H1 (cell line): ENCODE data around the gene PTDSS2. TPM values are rescaled to one million over a fixed set of nuclear protein-coding genes. Genes with fewer than 3 reads are reported as not detected.

ENCODE experiments used
- BRCA1 ChIP-seq: IDR thresholded peaks from 2 replicates; pipeline ENCODE4 v1.6.1; 2012; ENCODE audit warnings: low read depth, low read length, improper control_type of control experiment
- CBX5 ChIP-seq: fragments of 300-800, 300-1000 bp; sonication (generic); IDR thresholded peaks from 2 replicates; pipeline ENCODE4 v1.7.1; 2016; ENCODE audit warnings: antibody characterized with exemption, low read length, low read depth
- CTBP2 ChIP-seq: IDR thresholded peaks from 2 replicates; pipeline ENCODE4 v1.7.0; 2011; ENCODE audit warnings: borderline replicate concordance, mild to moderate bottlenecking, moderate library complexity, mixed read lengths, low read length; ENCODE audit not compliant: insufficient read depth, insufficient read length
- EZH2 ChIP-seq: fragments of 200-600 bp; sonication (generic); IDR thresholded peaks from 2 replicates; pipeline ENCODE4 v1.7.1; 2012; ENCODE audit warnings: low read depth, mild to moderate bottlenecking, moderate library complexity, low read length, inconsistent platforms; ENCODE audit not compliant: severe bottlenecking
- GABPA ChIP-seq: IDR thresholded peaks from 2 replicates; pipeline ENCODE4 v1.6.1; 2011; ENCODE audit warnings: mild to moderate bottlenecking, low read length, moderate library complexity, borderline replicate concordance; ENCODE audit not compliant: insufficient read depth
- NANOG ChIP-seq: IDR thresholded peaks from 2 replicates; pipeline ENCODE4 v1.6.1; 2011; ENCODE audit warnings: low read length, low read depth, mild to moderate bottlenecking, inconsistent platforms; ENCODE audit not compliant: insufficient read depth, poor library complexity, severe bottlenecking
- NRF1 ChIP-seq: IDR thresholded peaks from 2 replicates; pipeline ENCODE4 v1.6.1; 2011; ENCODE audit warnings: mild to moderate bottlenecking, low read depth, low read length, improper control_type of control experiment
- RXRA ChIP-seq: IDR thresholded peaks from 2 replicates; pipeline ENCODE4 v1.6.1; 2011; ENCODE audit warnings: low read depth, mild to moderate bottlenecking, low read length, moderate library complexity; ENCODE audit not compliant: insufficient read depth
- YY1 ChIP-seq: IDR thresholded peaks from 2 replicates; pipeline ENCODE4 v1.6.1; 2011; ENCODE audit warnings: low read depth, mild to moderate bottlenecking, low read length
- polyA plus RNA-seq, 7 experiments: library from polyadenylated mRNA; depleted of rRNA in 3 of 7; stranded (reverse) in 5 of 7; unstranded in 2 of 7; fragments of >200 nt in 5 of 7; fragments of 200-250 nt in 2 of 7; gene quantifications; 1 replicate in 5 of 7; 2 replicates in 1 of 7; 4 replicates in 1 of 7; pipeline versions ENCODE4 v1.2.1 to v1.2.3, GENCODE V29; 2011 to 2013; ENCODE audit warnings: missing spikeins in 2 of 7, mixed read lengths in 2 of 7
- total RNA-seq: library from RNA; stranded (reverse); fragmentation: NEBNext Ultra II Directional; extraction: Animal tissue kit (Norgen Biotek cat#: 25700); gene quantifications from 2 replicates; pipeline ENCODE4 v1.2.1, GENCODE V29; 2021
- TF ChIP-seq, protein P1 (sequence below): fragments of 300-600 bp; sonication (generic); IDR thresholded peaks from 2 replicates; pipeline ENCODE4 v1.7.1; 2012; ENCODE audit warnings: low read length, moderate library complexity, mild to moderate bottlenecking, inconsistent platforms; ENCODE audit not compliant: insufficient replicate concordance

Gene PTDSS2
- total and polyA plus RNA-seq, 2 of the 8 experiments (the other 6 are each of a cell fraction or from before 2014, with no cell fraction given) = 48.7 to 68.2 TPM

DNA sequence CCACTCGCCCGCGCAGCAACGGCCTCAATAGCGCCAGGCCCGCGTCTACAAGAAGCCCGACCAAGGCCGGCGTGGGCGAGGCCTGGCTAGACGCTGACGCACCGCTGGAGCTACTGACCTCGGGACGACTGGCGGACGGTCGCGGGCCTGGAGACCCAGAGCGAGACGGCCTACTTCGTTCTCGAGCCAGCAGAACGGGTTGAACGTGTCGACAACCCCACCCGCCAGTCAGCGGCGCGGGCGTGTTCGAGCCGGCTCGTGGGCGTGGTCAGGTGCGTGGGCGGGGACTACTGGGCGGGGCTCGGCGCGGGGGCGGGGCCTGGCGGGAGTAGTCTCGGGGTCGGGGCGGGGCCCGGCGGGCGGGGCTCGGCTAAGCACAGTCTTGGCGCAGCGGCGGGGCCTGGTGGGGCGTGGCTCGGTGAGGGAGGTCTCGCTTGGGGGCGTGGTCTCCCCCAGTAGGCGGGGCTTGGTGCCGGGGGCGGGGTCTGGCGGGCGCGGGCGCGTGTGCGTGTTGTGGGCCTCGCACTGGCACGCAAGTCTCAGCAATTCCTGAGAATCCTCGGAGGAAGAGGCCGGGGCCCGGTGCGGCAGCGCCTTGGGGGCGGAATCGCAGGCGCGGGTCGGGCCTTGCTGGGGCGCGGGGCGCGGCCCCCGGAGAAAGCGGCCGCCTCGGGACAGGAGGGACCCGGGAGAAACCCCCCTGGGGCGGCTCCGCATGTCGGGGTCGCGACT lies 57.1 kb downstream of the PTDSS2 start, which contains the start of gene RNH1 (continued):
- TF ChIP-seq, protein P1, sequence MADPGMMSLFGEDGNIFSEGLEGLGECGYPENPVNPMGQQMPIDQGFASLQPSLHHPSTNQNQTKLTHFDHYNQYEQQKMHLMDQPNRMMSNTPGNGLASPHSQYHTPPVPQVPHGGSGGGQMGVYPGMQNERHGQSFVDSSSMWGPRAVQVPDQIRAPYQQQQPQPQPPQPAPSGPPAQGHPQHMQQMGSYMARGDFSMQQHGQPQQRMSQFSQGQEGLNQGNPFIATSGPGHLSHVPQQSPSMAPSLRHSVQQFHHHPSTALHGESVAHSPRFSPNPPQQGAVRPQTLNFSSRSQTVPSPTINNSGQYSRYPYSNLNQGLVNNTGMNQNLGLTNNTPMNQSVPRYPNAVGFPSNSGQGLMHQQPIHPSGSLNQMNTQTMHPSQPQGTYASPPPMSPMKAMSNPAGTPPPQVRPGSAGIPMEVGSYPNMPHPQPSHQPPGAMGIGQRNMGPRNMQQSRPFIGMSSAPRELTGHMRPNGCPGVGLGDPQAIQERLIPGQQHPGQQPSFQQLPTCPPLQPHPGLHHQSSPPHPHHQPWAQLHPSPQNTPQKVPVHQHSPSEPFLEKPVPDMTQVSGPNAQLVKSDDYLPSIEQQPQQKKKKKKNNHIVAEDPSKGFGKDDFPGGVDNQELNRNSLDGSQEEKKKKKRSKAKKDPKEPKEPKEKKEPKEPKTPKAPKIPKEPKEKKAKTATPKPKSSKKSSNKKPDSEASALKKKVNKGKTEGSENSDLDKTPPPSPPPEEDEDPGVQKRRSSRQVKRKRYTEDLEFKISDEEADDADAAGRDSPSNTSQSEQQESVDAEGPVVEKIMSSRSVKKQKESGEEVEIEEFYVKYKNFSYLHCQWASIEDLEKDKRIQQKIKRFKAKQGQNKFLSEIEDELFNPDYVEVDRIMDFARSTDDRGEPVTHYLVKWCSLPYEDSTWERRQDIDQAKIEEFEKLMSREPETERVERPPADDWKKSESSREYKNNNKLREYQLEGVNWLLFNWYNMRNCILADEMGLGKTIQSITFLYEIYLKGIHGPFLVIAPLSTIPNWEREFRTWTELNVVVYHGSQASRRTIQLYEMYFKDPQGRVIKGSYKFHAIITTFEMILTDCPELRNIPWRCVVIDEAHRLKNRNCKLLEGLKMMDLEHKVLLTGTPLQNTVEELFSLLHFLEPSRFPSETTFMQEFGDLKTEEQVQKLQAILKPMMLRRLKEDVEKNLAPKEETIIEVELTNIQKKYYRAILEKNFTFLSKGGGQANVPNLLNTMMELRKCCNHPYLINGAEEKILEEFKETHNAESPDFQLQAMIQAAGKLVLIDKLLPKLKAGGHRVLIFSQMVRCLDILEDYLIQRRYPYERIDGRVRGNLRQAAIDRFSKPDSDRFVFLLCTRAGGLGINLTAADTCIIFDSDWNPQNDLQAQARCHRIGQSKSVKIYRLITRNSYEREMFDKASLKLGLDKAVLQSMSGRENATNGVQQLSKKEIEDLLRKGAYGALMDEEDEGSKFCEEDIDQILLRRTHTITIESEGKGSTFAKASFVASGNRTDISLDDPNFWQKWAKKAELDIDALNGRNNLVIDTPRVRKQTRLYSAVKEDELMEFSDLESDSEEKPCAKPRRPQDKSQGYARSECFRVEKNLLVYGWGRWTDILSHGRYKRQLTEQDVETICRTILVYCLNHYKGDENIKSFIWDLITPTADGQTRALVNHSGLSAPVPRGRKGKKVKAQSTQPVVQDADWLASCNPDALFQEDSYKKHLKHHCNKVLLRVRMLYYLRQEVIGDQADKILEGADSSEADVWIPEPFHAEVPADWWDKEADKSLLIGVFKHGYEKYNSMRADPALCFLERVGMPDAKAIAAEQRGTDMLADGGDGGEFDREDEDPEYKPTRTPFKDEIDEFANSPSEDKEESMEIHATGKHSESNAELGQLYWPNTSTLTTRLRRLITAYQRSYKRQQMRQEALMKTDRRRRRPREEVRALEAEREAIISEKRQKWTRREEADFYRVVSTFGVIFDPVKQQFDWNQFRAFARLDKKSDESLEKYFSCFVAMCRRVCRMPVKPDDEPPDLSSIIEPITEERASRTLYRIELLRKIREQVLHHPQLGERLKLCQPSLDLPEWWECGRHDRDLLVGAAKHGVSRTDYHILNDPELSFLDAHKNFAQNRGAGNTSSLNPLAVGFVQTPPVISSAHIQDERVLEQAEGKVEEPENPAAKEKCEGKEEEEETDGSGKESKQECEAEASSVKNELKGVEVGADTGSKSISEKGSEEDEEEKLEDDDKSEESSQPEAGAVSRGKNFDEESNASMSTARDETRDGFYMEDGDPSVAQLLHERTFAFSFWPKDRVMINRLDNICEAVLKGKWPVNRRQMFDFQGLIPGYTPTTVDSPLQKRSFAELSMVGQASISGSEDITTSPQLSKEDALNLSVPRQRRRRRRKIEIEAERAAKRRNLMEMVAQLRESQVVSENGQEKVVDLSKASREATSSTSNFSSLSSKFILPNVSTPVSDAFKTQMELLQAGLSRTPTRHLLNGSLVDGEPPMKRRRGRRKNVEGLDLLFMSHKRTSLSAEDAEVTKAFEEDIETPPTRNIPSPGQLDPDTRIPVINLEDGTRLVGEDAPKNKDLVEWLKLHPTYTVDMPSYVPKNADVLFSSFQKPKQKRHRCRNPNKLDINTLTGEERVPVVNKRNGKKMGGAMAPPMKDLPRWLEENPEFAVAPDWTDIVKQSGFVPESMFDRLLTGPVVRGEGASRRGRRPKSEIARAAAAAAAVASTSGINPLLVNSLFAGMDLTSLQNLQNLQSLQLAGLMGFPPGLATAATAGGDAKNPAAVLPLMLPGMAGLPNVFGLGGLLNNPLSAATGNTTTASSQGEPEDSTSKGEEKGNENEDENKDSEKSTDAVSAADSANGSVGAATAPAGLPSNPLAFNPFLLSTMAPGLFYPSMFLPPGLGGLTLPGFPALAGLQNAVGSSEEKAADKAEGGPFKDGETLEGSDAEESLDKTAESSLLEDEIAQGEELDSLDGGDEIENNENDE = no peak
- TF ChIP-seq EZH2 (no peak), NANOG (no peak), CBX5 (no peak), RXRA (no peak), GABPA (no peak), CTBP2 (no peak), YY1 (0 out of 2 replicates have a peak, but pooled peaks have one; percentile 1), NRF1 (no peak), BRCA1 (no peak)
